Kidney epithelial cell (primary cell): ENCODE data around the gene PARP12. TPM values are rescaled to one million over a fixed set of nuclear protein-coding genes. Genes with fewer than 3 reads are reported as not detected.

Source experiments
- DNase-seq: peaks from one replicate; pipeline ENCODE4 v3.0.0-alpha.2; 2010; ENCODE audit warnings: low read depth
- H3K27me3 ChIP-seq: 2 replicates; pipeline ENCODE4 v1.6.0; 2011; ENCODE audit warnings: low read length; ENCODE audit not compliant: control insufficient read depth, insufficient read depth
- H3K36me3 ChIP-seq: 2 replicates; pipeline ENCODE4 v1.5.1; 2011; ENCODE audit warnings: low read length; ENCODE audit not compliant: control insufficient read depth, insufficient read depth
- H3K4me3 ChIP-seq: 2 replicates; pipeline ENCODE4 v1.5.1; 2011; ENCODE audit warnings: low read depth, mild to moderate bottlenecking, control low read depth, low read length
- CTCF ChIP-seq: IDR thresholded peaks from 2 replicates; pipeline ENCODE4 v1.5.1; 2011; ENCODE audit warnings: mild to moderate bottlenecking, moderate library complexity, low read length, control low read depth, inconsistent platforms; ENCODE audit not compliant: insufficient read depth, poor library complexity, severe bottlenecking
- total RNA-seq: library from RNA; depleted of rRNA; stranded (reverse); fragments of >200 nt; gene quantifications from 2 replicates; pipeline ENCODE4 v1.2.3, GENCODE V29; 2015

Gene PARP12
- total RNA-seq, 1 donor from 2014 or later, result 43.1 TPM

- H3K36me3 ChIP-seq, result peaks cover 1% of the 10 kb centered on the region
- no peaks in the 10 kb centered on the region for H3K27me3 ChIP-seq
- H3K4me3 ChIP-seq, result no peak overlapping the region
- no peak for DNase-seq
- no peak for TF ChIP-seq CTCF
Measured at GRCh38 chr7:140008755-140009610, 53.8 kb downstream of the PARP12 start.

GRCh38 chr7:140007051-140007690 lies 55.6 kb downstream of the PARP12 start:
- Histone ChIP-seq H3K36me3 (peaks cover 1% of the 10 kb centered on the region), H3K4me3 (no peak overlapping the region), H3K27me3 (no peaks in the 10 kb centered on the region)
- no peak for TF ChIP-seq CTCF
- no peak for DNase-seq

GRCh38 chr7:140006600-140006999 lies 56.2 kb downstream of the PARP12 start:
- Histone ChIP-seq H3K4me3 (no peak overlapping the region), H3K36me3 (peaks cover 1% of the 10 kb centered on the region), H3K27me3 (no peaks in the 10 kb centered on the region)
- DNase-seq, result no peak
- TF ChIP-seq CTCF, result no peak

GRCh38 chr7:140005754-140006503 lies 56.8 kb downstream of the PARP12 start:
- peaks cover 1% of the 10 kb centered on the region for H3K36me3 ChIP-seq
- DNase-seq, result no peak
- H3K27me3 ChIP-seq, result no peaks in the 10 kb centered on the region
- H3K4me3 ChIP-seq, result no peak overlapping the region
- peak; percentile 44 for TF ChIP-seq CTCF

- no peak overlapping the region for H3K4me3 ChIP-seq
- no peak for TF ChIP-seq CTCF
- DNase-seq, result no peak
- H3K27me3 ChIP-seq, result no peaks in the 10 kb centered on the region
- peaks cover 1% of the 10 kb centered on the region for H3K36me3 ChIP-seq
Measured at GRCh38 chr7:140005341-140005740, 57.4 kb downstream of the PARP12 start.
